SK-N-DZ (cell line): Measurements from ENCODE around the gene CMTM8.

Experiments used
- DNase-seq: peaks from one replicate; pipeline ENCODE4 v3.0.0-alpha.2; 2015; ENCODE audit warnings: low spot score
- small RNA-seq, 2 experiments: library from RNA; depleted of rRNA; stranded (forward); fragments of <200 nt; gene quantifications; one replicate each; pipeline ENCODE3, GENCODE V24; 2014

Gene CMTM8

GRCh38 chr3:32406486-32407408 lies 168.3 kb downstream of the CMTM8 start:
- DNase-seq = no peak

GRCh38 chr3:32410367-32411246 lies 172.1 kb downstream of the CMTM8 start:
- DNase-seq = no peak

- DNase-seq = no peak
Observed at GRCh38 chr3:32411442-32411841, 173.0 kb downstream of the CMTM8 start.

DNA sequence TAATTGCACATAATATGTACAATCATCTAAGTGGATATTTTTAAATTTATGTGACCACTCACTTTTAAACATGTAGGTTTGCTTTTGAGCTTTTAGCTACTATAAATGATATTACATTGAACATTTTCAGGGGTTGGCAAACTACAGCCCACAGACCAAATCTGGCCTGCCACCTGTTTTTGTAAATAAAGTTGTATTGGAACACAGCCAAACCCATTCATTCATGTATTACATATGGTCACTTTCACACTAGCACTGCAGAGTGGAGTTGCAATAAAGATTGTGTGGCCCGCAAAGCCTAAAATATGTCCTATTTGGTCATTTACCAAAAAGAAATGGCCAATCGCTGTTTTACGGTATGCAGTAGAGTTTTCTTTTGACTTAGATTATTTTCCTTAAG lies 174.4 kb downstream of the CMTM8 start:
- no peak for DNase-seq

- no peak for DNase-seq
Observed at GRCh38 chr3:32413845-32414521, 175.5 kb downstream of the CMTM8 start.

- DNase-seq = no peak
Observed at GRCh38 chr3:32414522-32415202, 176.2 kb downstream of the CMTM8 start.

- no peak for DNase-seq
Observed at GRCh38 chr3:32419742-32420125, 181.3 kb downstream of the CMTM8 start.

Small RNA genes within 50 kb of the gene (small RNA-seq; reads per million reads assigned to genes)
- 0 reads per million in 2 experiments for gene AC097639.2
